HepG2 (cell line): ENCODE data around the gene CLDN4. TPM values are rescaled to one million over a fixed set of nuclear protein-coding genes. Genes with fewer than 3 reads are reported as not detected.

Source experiments
- HCFC1 ChIP-seq: fragments of 150-350 bp; IDR thresholded peaks from 2 replicates; pipeline ENCODE4 v1.6.1; 2014; ENCODE audit warnings: low read depth, low read length
- HIC2 ChIP-seq: sonication (generic); formaldehyde crosslinking; IDR thresholded peaks from 2 replicates; pipeline ENCODE4 v1.9.0; 2022; ENCODE audit warnings: low read depth, missing genetic modification reagents
- HNF4G ChIP-seq, 2 experiments: sonication (generic) in 1 of 2; formaldehyde crosslinking in 1 of 2; IDR thresholded peaks; 2 replicates each; pipeline versions ENCODE4 v1.4.0 to v1.6.1; 2011 to 2020; ENCODE audit warnings: borderline replicate concordance in 2 of 2, low read depth in 2 of 2, mild to moderate bottlenecking in 2 of 2, low read length in 1 of 2, missing genetic modification reagents in 1 of 2, moderate library complexity in 1 of 2
- HOXA3 ChIP-seq: sonication (generic); formaldehyde crosslinking; IDR thresholded peaks from 2 replicates; pipeline ENCODE4 v1.5.0; 2020; ENCODE audit warnings: missing genetic modification reagents
- JUND ChIP-seq: sonication (generic); formaldehyde crosslinking; IDR thresholded peaks from 2 replicates; pipeline ENCODE4 v1.8.0; 2022; ENCODE audit warnings: mild to moderate bottlenecking, missing genetic modification reagents
- NR2F6 ChIP-seq, 2 experiments: IDR thresholded peaks; 2 replicates each; pipeline ENCODE4 v1.6.1; 2016; ENCODE audit warnings: antibody characterized with exemption in 1 of 2, mild to moderate bottlenecking in 1 of 2
- PAXIP1 ChIP-seq: sonication (generic); formaldehyde crosslinking; conservative IDR thresholded peaks from 2 replicates; pipeline ENCODE4 v1.4.0; 2020; ENCODE audit warnings: mild to moderate bottlenecking, missing genetic modification reagents, moderate library complexity
- PHF21A ChIP-seq: sonication (generic); formaldehyde crosslinking; IDR thresholded peaks from 2 replicates; pipeline ENCODE4 v1.5.0; 2020; ENCODE audit warnings: mild to moderate bottlenecking, missing genetic modification reagents
- RXRA ChIP-seq: sonication (generic); formaldehyde crosslinking; IDR thresholded peaks from 2 replicates; pipeline ENCODE4 v1.5.1; 2020; ENCODE audit warnings: missing genetic modification reagents
- RXRB ChIP-seq: IDR thresholded peaks from 2 replicates; pipeline ENCODE4 v1.6.1; 2016; ENCODE audit warnings: borderline replicate concordance, missing genetic modification reagents, missing compliant biosample characterization
- SAP130 ChIP-seq: IDR thresholded peaks from 2 replicates; pipeline ENCODE4 v1.6.1; 2016; ENCODE audit warnings: low read depth
- TEAD3 ChIP-seq: optimal IDR thresholded peaks from 2 replicates; pipeline ENCODE3; 2016; ENCODE audit warnings: borderline replicate concordance
- TMF1 ChIP-seq: sonication (generic); formaldehyde crosslinking; IDR thresholded peaks from 2 replicates; pipeline ENCODE4 v1.8.1; 2022; ENCODE audit warnings: low read depth, missing genetic modification reagents
- U2AF1 ChIP-seq: fragments of 200-400 bp; formaldehyde crosslinking; optimal IDR thresholded peaks from 2 replicates; pipeline ENCODE3; 2017; ENCODE audit warnings: mild to moderate bottlenecking, low read depth, low read length
- UBTF ChIP-seq: sonication (generic); formaldehyde crosslinking; IDR thresholded peaks from 2 replicates; pipeline ENCODE4 v1.4.0; 2020; ENCODE audit warnings: mild to moderate bottlenecking, missing genetic modification reagents
- ZBTB14 ChIP-seq: sonication (generic); formaldehyde crosslinking; IDR thresholded peaks from 2 replicates; pipeline ENCODE4 v1.4.0; 2020; ENCODE audit warnings: missing genetic modification reagents
- ZNF292 ChIP-seq: sonication (generic); formaldehyde crosslinking; IDR thresholded peaks from 2 replicates; pipeline ENCODE4 v1.8.1; 2022; ENCODE audit warnings: mild to moderate bottlenecking, low read depth, missing genetic modification reagents, borderline replicate concordance
- ZNF644 ChIP-seq: IDR thresholded peaks from 2 replicates; pipeline ENCODE4 v1.6.1; 2016; ENCODE audit warnings: low read depth
- polyA plus RNA-seq, 8 experiments: library from polyadenylated mRNA; depleted of rRNA in 3 of 8; stranded (reverse) in 7 of 8; unstranded in 1 of 8; fragments of >200 nt; fragmentation: Illumina TruSeq in 4 of 8; extraction: Trizol in 4 of 8; gene quantifications; 2 replicates each; pipeline versions ENCODE4 v1.2.1 to v1.2.3, GENCODE V29; 2011 to 2016; ENCODE audit warnings: low read depth in 4 of 8, missing spikeins in 1 of 8, mixed read lengths in 1 of 8; ENCODE audit not compliant: insufficient read depth in 1 of 8
- total RNA-seq, 5 experiments: library from RNA; depleted of rRNA; stranded (reverse); fragments of >200 nt; fragmentation: Illumina TruSeq; extraction: Trizol; gene quantifications; 2 replicates each; pipeline ENCODE4 v1.2.3, GENCODE V29; 2016; ENCODE audit warnings: low read depth in 1 of 5

The CLDN4 gene
- total and polyA plus RNA-seq, 2 of the 13 experiments (the other 11 are each of a cell fraction or from before 2014, with no cell fraction given): 28.2 to 35.7 TPM

- TF ChIP-seq HCFC1 (no peak), ZNF644 (CRISPR knock-in tag) (0 out of 2 replicates have a peak, but pooled peaks have one; percentile 63), PAXIP1 (peak; percentile 35; the same call in 1 of the 2 replicates), PHF21A (CRISPR knock-in tag) (peak; percentile 49; the same call in 1 of the 2 replicates), HIC2 (CRISPR knock-in tag) (0 out of 2 replicates have a peak, but pooled peaks have one; percentile 29), U2AF1 (no peak), ZBTB14 (no peak), HOXA3 (no peak), UBTF (CRISPR knock-in tag) (peak; percentile 41; the same call in 1 of the 2 replicates), SAP130 (CRISPR knock-in tag) (peak; percentile 24; the same call in 1 of the 2 replicates), TEAD3 (CRISPR knock-in tag) (peak; percentile 80), HNF4G (IDR thresholded peaks at IDR 0.05; ENCODE audit: borderline replicate concordance, low read depth, low read length) (peak; percentile 55; the same call in 1 of the 2 replicates), HNF4G (CRISPR knock-in tag; IDR thresholded peaks at IDR 0.05; ENCODE audit: borderline replicate concordance, low read depth) (peak; percentile 60; the same call in 1 of the 2 replicates), TMF1 (no peak), NR2F6 (IDR thresholded peaks at IDR 0.05) (peak; percentile 59), NR2F6 (CRISPR knock-in tag; IDR thresholded peaks at IDR 0.05) (peak; percentile 81), ZNF292 (CRISPR knock-in tag) (peak; percentile 44; the same call in 1 of the 2 replicates), RXRB (peak; percentile 63; the same call in 1 of the 2 replicates), JUND (no peak), RXRA (peak; percentile 85)
These were observed 49.3 kb downstream of the CLDN4 start (continued) for GRCh38 chr7:73879977-73880681.
